Activated T-helper 2 cell treated with anti-CD3 and anti-CD28 coated beads, Interferon-gamma antibody, Interleukin-2, Interleukin-4, amounts not matched to agents 10 μg/mL and 5 μg/mL and 100 μg/mL, durations not matched to agents 14 hours and 24 hours and 36 hours (primary cell): ENCODE results near the gene SEZ6. TPM values are rescaled to one million over a fixed set of nuclear protein-coding genes. Genes with fewer than 3 reads are reported as not detected.

Source experiments
- DNase-seq: peaks from one replicate; pipeline ENCODE4 v3.0.0; 2021; ENCODE audit warnings: low spot score
- H3K27ac Mint-ChIP-seq: one replicate; pipeline ENCODE4 v1.8.0; 2021; ENCODE audit warnings: mixed read lengths
- H3K27me3 Mint-ChIP-seq: one replicate; pipeline ENCODE4 v1.8.0; 2021; ENCODE audit warnings: low read depth, mixed read lengths
- H3K36me3 Mint-ChIP-seq: one replicate; pipeline ENCODE4 v1.8.0; 2021; ENCODE audit warnings: low read depth, mixed read lengths
- H3K4me1 Mint-ChIP-seq: one replicate; pipeline ENCODE4 v1.8.0; 2021; ENCODE audit warnings: low read depth, mixed read lengths
- H3K4me3 Mint-ChIP-seq: one replicate; pipeline ENCODE4 v1.8.0; 2021; ENCODE audit warnings: low read depth, mild to moderate bottlenecking, moderate library complexity, mixed read lengths
- H3K9me3 Mint-ChIP-seq: one replicate; pipeline ENCODE4 v1.8.0; 2021; ENCODE audit warnings: mixed read lengths
- intact Hi-C: fragments of 100-400 bp; cut with micrococcal nuclease; formaldehyde crosslinking; loops from one replicate; pipeline ENCODE4 v1.15.1; 2023
- total RNA-seq: library from RNA; stranded (reverse); gene quantifications from 2 replicates; pipeline ENCODE4 v1.2.3, GENCODE V29; 2022

The SEZ6 gene
- total RNA-seq, 1 donor from 2014 or later, result not detected

GRCh38 chr17:28950752-28951427 is 54.9 kb downstream of the SEZ6 start:
- intact Hi-C loops, result loop anchor here (1.0 to 5.0 kb wide), 3 partner anchors 109 to 223 kb away; partner anchors contain the start of genes FAM222B and NEK8

GRCh38 chr17:28950017-28950751 is 55.6 kb downstream of the SEZ6 start:
- Mint-ChIP-seq H3K27ac (peak overlapping the region; percentile 82), H3K9me3 (no peaks in the 10 kb centered on the region), H3K4me3 (peak overlapping the region; percentile 95), H3K36me3 (peaks cover 42% of the 10 kb centered on the region), H3K4me1 (peaks cover 26% of the 10 kb centered on the region), H3K27me3 (no peaks in the 10 kb centered on the region)
- intact Hi-C loops, result loop anchor here (5.0 kb wide), 2 partner anchors 108 to 138 kb away; partner anchors contain the start of gene FAM222B
- peak; percentile 44 for DNase-seq

More at GRCh38 chr17:28950752-28951427, 54.9 kb downstream of the SEZ6 start:
- H3K9me3 Mint-ChIP-seq, result no peaks in the 10 kb centered on the region
- peaks cover 19% of the 10 kb centered on the region for H3K4me1 Mint-ChIP-seq
- no peaks in the 10 kb centered on the region for H3K27me3 Mint-ChIP-seq
- peak overlapping the region; percentile 82 for H3K27ac Mint-ChIP-seq
- no peak for DNase-seq
- peaks cover 35% of the 10 kb centered on the region for H3K36me3 Mint-ChIP-seq
- peak overlapping the region; percentile 95 for H3K4me3 Mint-ChIP-seq

DNA sequence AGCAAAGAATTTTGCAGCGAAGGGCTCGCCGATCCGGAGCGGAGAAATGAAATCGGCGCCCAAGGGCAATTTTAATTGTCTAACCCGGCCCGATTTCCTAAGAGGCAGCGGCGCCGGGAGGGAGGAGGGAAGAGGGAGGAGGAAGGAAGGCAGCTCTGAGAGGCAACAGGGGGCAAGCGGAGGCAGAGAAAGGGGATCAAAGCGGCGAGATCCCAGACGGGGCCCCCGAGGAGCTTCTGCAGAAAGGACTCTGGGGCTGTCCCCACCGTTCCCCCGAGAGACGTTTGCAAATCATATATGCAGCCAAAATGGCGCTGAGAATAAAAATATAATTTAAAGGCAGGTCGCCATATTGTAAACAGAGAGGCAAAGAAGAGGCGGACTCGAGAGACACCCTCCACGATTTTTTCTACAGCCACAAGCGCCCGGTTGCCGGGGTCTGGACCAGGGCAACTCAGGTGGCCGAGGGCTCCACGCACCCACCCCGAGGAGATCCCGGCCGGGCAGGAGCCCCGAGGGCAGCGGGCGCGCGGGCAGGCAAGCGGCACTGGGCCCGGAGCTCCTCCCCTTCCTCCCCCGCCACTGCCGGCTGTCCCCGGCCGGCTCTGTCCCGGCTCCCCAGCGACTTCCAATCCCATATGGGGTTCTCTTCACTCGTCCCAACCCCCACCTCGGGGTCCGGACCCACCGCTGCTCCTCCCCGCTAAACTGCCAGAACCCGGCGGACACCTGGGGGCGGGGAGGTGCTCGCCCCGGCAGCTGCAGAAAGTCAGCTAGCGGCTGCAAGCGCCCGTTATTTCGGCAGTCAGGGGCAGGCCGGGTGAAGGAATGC is 56.4 kb downstream of the SEZ6 start:
- peaks cover 49% of the 10 kb centered on the region for H3K36me3 Mint-ChIP-seq
- peaks cover 32% of the 10 kb centered on the region for H3K4me1 Mint-ChIP-seq
- intact Hi-C loops, result loop anchor here (2.0 to 5.0 kb wide), 3 partner anchors 47 to 137 kb away; partner anchors contain the start of genes DHRS13 and FAM222B
- H3K9me3 Mint-ChIP-seq, result no peaks in the 10 kb centered on the region
- peak overlapping the region; percentile 95 for H3K4me3 Mint-ChIP-seq
- peak overlapping the region; percentile 82 for H3K27ac Mint-ChIP-seq
- no peaks in the 10 kb centered on the region for H3K27me3 Mint-ChIP-seq
- peak; percentile 56 for DNase-seq

- H3K27ac Mint-ChIP-seq, result peak overlapping the region; percentile 66
- no peak for DNase-seq
- H3K27me3 Mint-ChIP-seq, result no peaks in the 10 kb centered on the region
- peak overlapping the region; percentile 95 for H3K4me3 Mint-ChIP-seq
- H3K36me3 Mint-ChIP-seq, result peaks cover 55% of the 10 kb centered on the region
- intact Hi-C loops, result loop anchor here (2.0 kb wide), 1 partner anchor 46 kb away; the partner anchor contains the start of gene DHRS13
- H3K4me1 Mint-ChIP-seq, result peaks cover 35% of the 10 kb centered on the region
- H3K9me3 Mint-ChIP-seq, result no peaks in the 10 kb centered on the region
Observed at GRCh38 chr17:28948873-28949184, 57.0 kb downstream of the SEZ6 start.

DNA sequence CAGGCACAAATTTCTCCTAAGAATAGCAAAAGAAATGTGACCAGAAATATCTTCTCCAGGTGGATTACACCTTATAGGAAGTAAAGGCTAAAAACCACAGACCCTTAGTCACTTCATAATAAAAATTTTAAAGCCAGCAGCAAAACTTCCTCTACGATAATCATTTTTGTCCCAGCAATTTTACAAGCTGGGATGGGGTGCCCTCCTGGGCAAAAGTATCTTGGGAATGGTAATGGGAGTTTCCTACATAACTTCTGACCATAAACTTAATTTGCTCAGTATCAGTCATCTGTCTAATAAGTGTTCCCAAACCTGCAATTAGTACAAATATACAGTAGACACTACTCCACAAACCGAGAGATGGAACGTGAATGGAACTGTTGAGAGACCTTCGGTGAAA is 57.5 kb downstream of the SEZ6 start:
- H3K4me3 Mint-ChIP-seq, result peak overlapping the region; percentile 95
- no peaks in the 10 kb centered on the region for H3K9me3 Mint-ChIP-seq
- intact Hi-C loops, result loop anchor here (2.0 kb wide), 1 partner anchor 46 kb away; the partner anchor contains the start of gene DHRS13
- no peaks in the 10 kb centered on the region for H3K27me3 Mint-ChIP-seq
- peaks cover 39% of the 10 kb centered on the region for H3K4me1 Mint-ChIP-seq
- H3K27ac Mint-ChIP-seq, result peak overlapping the region; percentile 66
- H3K36me3 Mint-ChIP-seq, result peaks cover 60% of the 10 kb centered on the region
- no peak for DNase-seq

DNA sequence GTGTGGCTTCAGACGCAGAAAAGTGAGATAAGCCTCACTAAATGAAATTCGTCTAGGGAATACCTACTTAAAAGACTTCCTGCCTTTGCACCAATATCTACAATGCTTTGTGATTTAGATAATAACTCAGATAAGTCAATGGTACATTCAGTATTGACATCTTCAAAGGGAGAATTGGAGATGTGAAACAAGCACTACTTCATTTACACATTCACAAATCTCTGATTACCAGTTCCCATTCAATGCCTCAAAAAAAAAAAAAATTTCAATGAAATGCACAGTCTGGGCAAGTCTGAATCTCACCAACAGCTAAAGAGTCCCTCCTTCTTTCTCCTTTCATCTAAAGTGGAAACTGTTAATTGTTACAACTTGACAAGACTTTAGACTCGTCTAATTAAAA is 58.2 kb downstream of the SEZ6 start:
- peak overlapping the region; percentile 95 for H3K4me3 Mint-ChIP-seq
- peaks cover 66% of the 10 kb centered on the region for H3K36me3 Mint-ChIP-seq
- peak overlapping the region; percentile 53 for H3K27ac Mint-ChIP-seq
- intact Hi-C loops, result loop anchor here (2.0 kb wide), 1 partner anchor 45 kb away; the partner anchor contains the start of gene DHRS13
- no peak for DNase-seq
- peaks cover 39% of the 10 kb centered on the region for H3K4me1 Mint-ChIP-seq
- H3K9me3 Mint-ChIP-seq, result no peaks in the 10 kb centered on the region
- no peaks in the 10 kb centered on the region for H3K27me3 Mint-ChIP-seq

DNA sequence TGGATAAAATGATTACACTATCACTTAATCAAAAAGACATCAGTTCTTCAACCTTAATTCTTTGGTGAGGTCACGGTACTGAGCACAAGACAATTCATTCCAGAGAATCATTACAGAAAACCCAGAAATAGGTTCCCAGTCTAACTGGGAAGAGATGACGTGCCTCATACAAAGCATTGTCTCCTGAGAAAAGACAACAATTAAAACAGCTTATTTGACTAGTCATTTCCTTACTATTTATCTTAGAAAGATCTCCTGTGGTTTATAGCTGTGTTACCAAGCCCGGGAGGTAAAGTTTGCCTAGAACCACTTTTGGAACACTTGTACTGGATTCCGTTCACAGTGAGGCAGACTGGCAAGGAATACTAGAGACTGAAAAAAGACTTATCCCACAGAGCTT is 59.6 kb downstream of the SEZ6 start:
- intact Hi-C loops, result loop anchor here (1.0 kb wide), 1 partner anchor 20 kb away; no protein-coding TSS in a partner anchor
- no peak for DNase-seq
- H3K9me3 Mint-ChIP-seq, result no peaks in the 10 kb centered on the region
- peak overlapping the region; percentile 62 for H3K4me3 Mint-ChIP-seq
- peak overlapping the region; percentile 89 for H3K27ac Mint-ChIP-seq
- H3K4me1 Mint-ChIP-seq, result peaks cover 42% of the 10 kb centered on the region
- H3K36me3 Mint-ChIP-seq, result peaks cover 73% of the 10 kb centered on the region
- no peaks in the 10 kb centered on the region for H3K27me3 Mint-ChIP-seq

- no peaks in the 10 kb centered on the region for H3K27me3 Mint-ChIP-seq
- H3K4me3 Mint-ChIP-seq, result peak overlapping the region; percentile 35
- intact Hi-C loops, result no loop called here
- DNase-seq, result no peak
- H3K4me1 Mint-ChIP-seq, result peaks cover 49% of the 10 kb centered on the region
- H3K9me3 Mint-ChIP-seq, result no peaks in the 10 kb centered on the region
- H3K36me3 Mint-ChIP-seq, result peaks cover 77% of the 10 kb centered on the region
- peak overlapping the region; percentile 71 for H3K27ac Mint-ChIP-seq
Observed at GRCh38 chr17:28944862-28945741, 60.7 kb downstream of the SEZ6 start.

GRCh38 chr17:28944343-28944742 is 61.5 kb downstream of the SEZ6 start:
- H3K27ac Mint-ChIP-seq, result no peak overlapping the region
- peaks cover 54% of the 10 kb centered on the region for H3K4me1 Mint-ChIP-seq

GRCh38 chr17:28942925-28943324 is 62.9 kb downstream of the SEZ6 start:
- Mint-ChIP-seq H3K9me3 (no peaks in the 10 kb centered on the region), H3K27ac (no peak overlapping the region), H3K27me3 (no peaks in the 10 kb centered on the region), H3K4me3 (no peak overlapping the region), H3K4me1 (peaks cover 58% of the 10 kb centered on the region), H3K36me3 (peaks cover 79% of the 10 kb centered on the region)
- intact Hi-C loops, result no loop called here
- no peak for DNase-seq

More at GRCh38 chr17:28944343-28944742, 61.5 kb downstream of the SEZ6 start:
- Mint-ChIP-seq H3K4me3 (no peak overlapping the region), H3K36me3 (peaks cover 84% of the 10 kb centered on the region), H3K9me3 (no peaks in the 10 kb centered on the region), H3K27me3 (no peaks in the 10 kb centered on the region)
- no peak for DNase-seq
- intact Hi-C loops, result no loop called here

- no peaks in the 10 kb centered on the region for H3K9me3 Mint-ChIP-seq
- no peak overlapping the region for H3K4me3 Mint-ChIP-seq
- peaks cover 70% of the 10 kb centered on the region for H3K36me3 Mint-ChIP-seq
- H3K27me3 Mint-ChIP-seq, result no peaks in the 10 kb centered on the region
- intact Hi-C loops, result no loop called here
- H3K27ac Mint-ChIP-seq, result no peak overlapping the region
- peaks cover 58% of the 10 kb centered on the region for H3K4me1 Mint-ChIP-seq
- no peak for DNase-seq
Observed at GRCh38 chr17:28941251-28941650, 64.6 kb downstream of the SEZ6 start.
